HEK293 (cell line): ENCODE measurements around the gene CDX2.

Source experiments
- CTCF ChIA-PET: fragments of 350-600 bp; formaldehyde crosslinking; extraction: SDS; loops from one replicate; lab custom pipeline; 2021; ENCODE audit warnings: antibody characterized with exemption; lab: Yijun Ruan, JAX
- POLR2A ChIA-PET: fragments of 300-600 bp; formaldehyde crosslinking; extraction: SDS; loops from one replicate; lab custom pipeline; 2020; ENCODE audit warnings: antibody characterized with exemption, inconsistent platforms; lab: Yijun Ruan, JAX
- H3K27ac ChIP-seq: fragments of 200-500 bp; sonication (Bioruptor generic); 2 replicates; pipeline ENCODE4 v1.5.1; 2014; ENCODE audit warnings: low read depth, low read length, control low read depth, inconsistent platforms; ENCODE audit errors: extremely low read depth
- H3K36me3 ChIP-seq, 2 experiments: fragments of 200-500 bp in 1 of 2; sonication (Bioruptor generic) in 1 of 2; 1 replicate in 1 of 2; 2 replicates in 1 of 2; pipeline ENCODE4 v1.5.1; 2014 to 2017; ENCODE audit warnings: inconsistent platforms in 2 of 2, low read length in 2 of 2; ENCODE audit not compliant: control insufficient read depth in 2 of 2, insufficient read depth in 1 of 2
- H3K4me1 ChIP-seq: fragments of 200-500 bp; sonication (Bioruptor generic); 2 replicates; pipeline ENCODE4 v1.5.1; 2014; ENCODE audit warnings: mild to moderate bottlenecking, low read length, inconsistent platforms; ENCODE audit not compliant: control insufficient read depth, insufficient read depth
- H3K4me3 ChIP-seq: 2 replicates; pipeline ENCODE4 v1.5.1; 2011; ENCODE audit warnings: low read depth, mild to moderate bottlenecking, control low read depth, low read length, moderate library complexity
- H3K9me3 ChIP-seq: fragments of 200-500 bp; sonication (Bioruptor generic); 2 replicates; pipeline ENCODE4 v1.5.1; 2014; ENCODE audit warnings: low read depth, low read length, inconsistent platforms; ENCODE audit not compliant: control insufficient read depth, insufficient read depth
- GLI2 ChIP-seq: fragments of 450-650 bp; formaldehyde crosslinking; IDR thresholded peaks from 2 replicates; pipeline ENCODE4; 2017; ENCODE audit warnings: missing biosample characterization, missing genetic modification characterization, low read depth, borderline replicate concordance
- SP3 ChIP-seq: fragments of 450-650 bp; formaldehyde crosslinking; IDR thresholded peaks from 2 replicates; pipeline ENCODE4 v1.5.1; 2016; ENCODE audit warnings: missing biosample characterization, missing genetic modification characterization
- ZBTB21 ChIP-seq: fragments of 450-650 bp; formaldehyde crosslinking; IDR thresholded peaks from 2 replicates; pipeline ENCODE4 v1.5.1; 2017; ENCODE audit warnings: missing biosample characterization, missing genetic modification characterization
- ZBTB7A ChIP-seq: fragments of 450-650 bp; formaldehyde crosslinking; IDR thresholded peaks from 2 replicates; pipeline ENCODE4 v1.5.1; 2016; ENCODE audit warnings: low read depth, missing biosample characterization, missing genetic modification characterization
- ZNF133 ChIP-seq: fragments of 450-650 bp; formaldehyde crosslinking; IDR thresholded peaks from 2 replicates; pipeline ENCODE4 v1.5.1; 2016; ENCODE audit warnings: missing biosample characterization, missing genetic modification characterization
- ZNF155 ChIP-seq: fragments of 450-650 bp; formaldehyde crosslinking; IDR thresholded peaks from 2 replicates; pipeline ENCODE4 v1.5.1; 2016; ENCODE audit warnings: missing biosample characterization, missing genetic modification characterization
- ZNF239 ChIP-seq: fragments of 450-650 bp; formaldehyde crosslinking; IDR thresholded peaks from 2 replicates; pipeline ENCODE4 v1.5.1; 2016; ENCODE audit warnings: missing biosample characterization, missing genetic modification characterization
- ZNF324 ChIP-seq: fragments of 450-650 bp; formaldehyde crosslinking; IDR thresholded peaks from 2 replicates; pipeline ENCODE4 v1.5.1; 2016; ENCODE audit warnings: missing biosample characterization, missing genetic modification characterization
- ZNF354C ChIP-seq: fragments of 450-650 bp; formaldehyde crosslinking; IDR thresholded peaks from 2 replicates; pipeline ENCODE4 v1.5.1; 2016; ENCODE audit warnings: missing biosample characterization, missing genetic modification characterization, low read depth, borderline replicate concordance
- ZNF521 ChIP-seq: fragments of 450-650 bp; formaldehyde crosslinking; IDR thresholded peaks from 2 replicates; pipeline ENCODE4 v1.5.1; 2017; ENCODE audit warnings: missing biosample characterization, mild to moderate bottlenecking, missing genetic modification characterization
- ZNF561 ChIP-seq: fragments of 450-650 bp; IDR thresholded peaks from 2 replicates; pipeline ENCODE4 v1.5.1; 2018; ENCODE audit warnings: missing biosample characterization, missing genetic modification characterization, borderline replicate concordance
- ZNF670 ChIP-seq: fragments of 450-650 bp; formaldehyde crosslinking; IDR thresholded peaks from 2 replicates; pipeline ENCODE4 v1.5.1; 2016; ENCODE audit warnings: missing biosample characterization, missing genetic modification characterization, low read depth
- ZNF843 ChIP-seq: fragments of 450-650 bp; formaldehyde crosslinking; IDR thresholded peaks from 2 replicates; pipeline ENCODE4 v1.5.1; 2016; ENCODE audit warnings: missing biosample characterization, missing genetic modification characterization
- ZSCAN16 ChIP-seq: fragments of 450-650 bp; formaldehyde crosslinking; IDR thresholded peaks from 2 replicates; pipeline ENCODE4 v1.5.1; 2016; ENCODE audit warnings: missing biosample characterization, missing genetic modification characterization
- TF ChIP-seq, protein P1 (sequence below): fragments of 450-650 bp; formaldehyde crosslinking; IDR thresholded peaks from 2 replicates; pipeline ENCODE4 v1.5.1; 2016; ENCODE audit warnings: missing biosample characterization, missing genetic modification characterization
- TF ChIP-seq, protein P2 (sequence below): fragments of 450-650 bp; formaldehyde crosslinking; IDR thresholded peaks from 2 replicates; pipeline ENCODE4 v1.5.1; 2016; ENCODE audit warnings: missing biosample characterization, missing genetic modification characterization, low read depth
- TF ChIP-seq, protein P3 (sequence below): fragments of 450-650 bp; formaldehyde crosslinking; IDR thresholded peaks from 2 replicates; pipeline ENCODE4 v1.5.1; 2016; ENCODE audit warnings: missing biosample characterization, missing genetic modification characterization

Gene CDX2

DNA sequence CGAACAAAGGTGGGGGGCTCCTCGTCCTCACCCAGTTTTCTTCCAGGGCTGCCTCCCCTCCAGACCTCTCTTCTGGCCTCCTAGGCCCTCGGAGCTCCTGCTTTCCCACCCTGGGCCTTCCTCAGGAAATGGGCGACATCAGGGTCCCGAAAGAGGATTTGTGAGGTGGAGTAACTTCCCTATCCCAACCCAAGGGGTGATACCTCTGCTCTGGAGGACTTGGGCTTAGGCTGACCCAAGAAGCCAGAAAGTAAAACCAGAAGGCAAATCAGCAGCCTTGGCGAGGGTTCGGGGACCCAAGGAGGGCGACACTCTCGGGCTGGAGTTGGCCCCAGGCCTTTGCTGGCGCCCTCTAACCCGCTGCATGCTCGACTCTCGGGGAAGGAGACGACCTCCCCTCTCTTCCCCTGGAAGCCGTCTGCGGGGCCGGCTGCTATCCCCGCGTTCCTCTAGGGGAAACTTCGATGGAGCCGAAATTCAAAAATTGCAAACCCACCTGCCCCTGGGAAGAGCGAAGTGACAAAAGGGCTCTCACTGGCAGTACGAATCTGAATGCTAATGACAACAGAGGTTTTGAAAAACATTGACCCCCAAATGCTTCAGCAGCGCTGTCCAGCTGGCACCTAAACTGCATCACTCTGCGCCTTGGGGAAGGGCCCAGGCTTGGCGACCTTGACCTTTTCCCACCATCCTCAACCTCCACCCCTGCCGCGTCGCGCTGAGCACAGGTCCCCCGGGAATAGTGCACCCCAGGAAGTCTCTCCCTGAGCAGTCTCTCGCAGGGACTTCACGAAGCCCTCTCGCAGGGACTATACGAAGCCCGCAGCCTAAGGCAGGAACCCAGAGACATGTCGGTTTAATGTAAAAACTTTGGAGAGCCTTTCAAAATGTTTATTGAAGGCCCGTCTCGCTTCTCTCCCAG, 46.9 kb downstream of the CDX2 start:
- H3K27ac ChIP-seq, result no peak overlapping the region
- ChIA-PET CTCF (interaction anchor here (0.6 kb wide), 1 partner anchor 32 kb away, joined by 3 read pairs; no protein-coding TSS in a partner anchor), POLR2A (no interaction called here)
- H3K4me1 ChIP-seq, result no peaks in the 10 kb centered on the region
- peaks cover 0 to 7% of the 10 kb centered on the region in 2 experiments; a peak in 1 of 3 replicates for H3K36me3 ChIP-seq
- no peaks in the 10 kb centered on the region for H3K9me3 ChIP-seq
- no peak overlapping the region for H3K4me3 ChIP-seq
- TF ChIP-seq, protein P1, sequence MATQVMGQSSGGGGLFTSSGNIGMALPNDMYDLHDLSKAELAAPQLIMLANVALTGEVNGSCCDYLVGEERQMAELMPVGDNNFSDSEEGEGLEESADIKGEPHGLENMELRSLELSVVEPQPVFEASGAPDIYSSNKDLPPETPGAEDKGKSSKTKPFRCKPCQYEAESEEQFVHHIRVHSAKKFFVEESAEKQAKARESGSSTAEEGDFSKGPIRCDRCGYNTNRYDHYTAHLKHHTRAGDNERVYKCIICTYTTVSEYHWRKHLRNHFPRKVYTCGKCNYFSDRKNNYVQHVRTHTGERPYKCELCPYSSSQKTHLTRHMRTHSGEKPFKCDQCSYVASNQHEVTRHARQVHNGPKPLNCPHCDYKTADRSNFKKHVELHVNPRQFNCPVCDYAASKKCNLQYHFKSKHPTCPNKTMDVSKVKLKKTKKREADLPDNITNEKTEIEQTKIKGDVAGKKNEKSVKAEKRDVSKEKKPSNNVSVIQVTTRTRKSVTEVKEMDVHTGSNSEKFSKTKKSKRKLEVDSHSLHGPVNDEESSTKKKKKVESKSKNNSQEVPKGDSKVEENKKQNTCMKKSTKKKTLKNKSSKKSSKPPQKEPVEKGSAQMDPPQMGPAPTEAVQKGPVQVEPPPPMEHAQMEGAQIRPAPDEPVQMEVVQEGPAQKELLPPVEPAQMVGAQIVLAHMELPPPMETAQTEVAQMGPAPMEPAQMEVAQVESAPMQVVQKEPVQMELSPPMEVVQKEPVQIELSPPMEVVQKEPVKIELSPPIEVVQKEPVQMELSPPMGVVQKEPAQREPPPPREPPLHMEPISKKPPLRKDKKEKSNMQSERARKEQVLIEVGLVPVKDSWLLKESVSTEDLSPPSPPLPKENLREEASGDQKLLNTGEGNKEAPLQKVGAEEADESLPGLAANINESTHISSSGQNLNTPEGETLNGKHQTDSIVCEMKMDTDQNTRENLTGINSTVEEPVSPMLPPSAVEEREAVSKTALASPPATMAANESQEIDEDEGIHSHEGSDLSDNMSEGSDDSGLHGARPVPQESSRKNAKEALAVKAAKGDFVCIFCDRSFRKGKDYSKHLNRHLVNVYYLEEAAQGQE (tag by site-specific recombination), result no peak
- no peak for TF ChIP-seq ZBTB7A (tag by site-specific recombination)
- TF ChIP-seq ZNF354C, result no peak
- TF ChIP-seq ZNF155 (tag by site-specific recombination), result no peak
- TF ChIP-seq, protein P2, sequence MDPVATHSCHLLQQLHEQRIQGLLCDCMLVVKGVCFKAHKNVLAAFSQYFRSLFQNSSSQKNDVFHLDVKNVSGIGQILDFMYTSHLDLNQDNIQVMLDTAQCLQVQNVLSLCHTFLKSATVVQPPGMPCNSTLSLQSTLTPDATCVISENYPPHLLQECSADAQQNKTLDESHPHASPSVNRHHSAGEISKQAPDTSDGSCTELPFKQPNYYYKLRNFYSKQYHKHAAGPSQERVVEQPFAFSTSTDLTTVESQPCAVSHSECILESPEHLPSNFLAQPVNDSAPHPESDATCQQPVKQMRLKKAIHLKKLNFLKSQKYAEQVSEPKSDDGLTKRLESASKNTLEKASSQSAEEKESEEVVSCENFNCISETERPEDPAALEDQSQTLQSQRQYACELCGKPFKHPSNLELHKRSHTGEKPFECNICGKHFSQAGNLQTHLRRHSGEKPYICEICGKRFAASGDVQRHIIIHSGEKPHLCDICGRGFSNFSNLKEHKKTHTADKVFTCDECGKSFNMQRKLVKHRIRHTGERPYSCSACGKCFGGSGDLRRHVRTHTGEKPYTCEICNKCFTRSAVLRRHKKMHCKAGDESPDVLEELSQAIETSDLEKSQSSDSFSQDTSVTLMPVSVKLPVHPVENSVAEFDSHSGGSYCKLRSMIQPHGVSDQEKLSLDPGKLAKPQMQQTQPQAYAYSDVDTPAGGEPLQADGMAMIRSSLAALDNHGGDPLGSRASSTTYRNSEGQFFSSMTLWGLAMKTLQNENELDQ (tag by site-specific recombination), result no peak
- no peak for TF ChIP-seq ZNF239 (tag by site-specific recombination)
- TF ChIP-seq ZNF324, result no peak
- TF ChIP-seq ZNF133 (tag by site-specific recombination), result no peak
- TF ChIP-seq, protein P3, sequence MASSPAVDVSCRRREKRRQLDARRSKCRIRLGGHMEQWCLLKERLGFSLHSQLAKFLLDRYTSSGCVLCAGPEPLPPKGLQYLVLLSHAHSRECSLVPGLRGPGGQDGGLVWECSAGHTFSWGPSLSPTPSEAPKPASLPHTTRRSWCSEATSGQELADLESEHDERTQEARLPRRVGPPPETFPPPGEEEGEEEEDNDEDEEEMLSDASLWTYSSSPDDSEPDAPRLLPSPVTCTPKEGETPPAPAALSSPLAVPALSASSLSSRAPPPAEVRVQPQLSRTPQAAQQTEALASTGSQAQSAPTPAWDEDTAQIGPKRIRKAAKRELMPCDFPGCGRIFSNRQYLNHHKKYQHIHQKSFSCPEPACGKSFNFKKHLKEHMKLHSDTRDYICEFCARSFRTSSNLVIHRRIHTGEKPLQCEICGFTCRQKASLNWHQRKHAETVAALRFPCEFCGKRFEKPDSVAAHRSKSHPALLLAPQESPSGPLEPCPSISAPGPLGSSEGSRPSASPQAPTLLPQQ, result no peak
- TF ChIP-seq ZNF670 (tag by site-specific recombination), result no peak
- no peak for TF ChIP-seq ZBTB21 (tag by site-specific recombination)
- TF ChIP-seq GLI2, result no peak
- no peak for TF ChIP-seq ZSCAN16 (tag by site-specific recombination)
- TF ChIP-seq SP3 (tag by site-specific recombination), result no peak
- TF ChIP-seq ZNF521 (tag by site-specific recombination), result no peak
- TF ChIP-seq ZNF843 (tag by site-specific recombination), result no peak
- no peak for TF ChIP-seq ZNF561 (tag by site-specific recombination)
